ENCODE measurements around the gene SSUH2.
"Not testable (repeated sequence)": the region's sequence is repeated elsewhere in the genome, so short reads cannot be mapped to it uniquely, and the experiment has no call there.

SSUH2 gene

DNA sequence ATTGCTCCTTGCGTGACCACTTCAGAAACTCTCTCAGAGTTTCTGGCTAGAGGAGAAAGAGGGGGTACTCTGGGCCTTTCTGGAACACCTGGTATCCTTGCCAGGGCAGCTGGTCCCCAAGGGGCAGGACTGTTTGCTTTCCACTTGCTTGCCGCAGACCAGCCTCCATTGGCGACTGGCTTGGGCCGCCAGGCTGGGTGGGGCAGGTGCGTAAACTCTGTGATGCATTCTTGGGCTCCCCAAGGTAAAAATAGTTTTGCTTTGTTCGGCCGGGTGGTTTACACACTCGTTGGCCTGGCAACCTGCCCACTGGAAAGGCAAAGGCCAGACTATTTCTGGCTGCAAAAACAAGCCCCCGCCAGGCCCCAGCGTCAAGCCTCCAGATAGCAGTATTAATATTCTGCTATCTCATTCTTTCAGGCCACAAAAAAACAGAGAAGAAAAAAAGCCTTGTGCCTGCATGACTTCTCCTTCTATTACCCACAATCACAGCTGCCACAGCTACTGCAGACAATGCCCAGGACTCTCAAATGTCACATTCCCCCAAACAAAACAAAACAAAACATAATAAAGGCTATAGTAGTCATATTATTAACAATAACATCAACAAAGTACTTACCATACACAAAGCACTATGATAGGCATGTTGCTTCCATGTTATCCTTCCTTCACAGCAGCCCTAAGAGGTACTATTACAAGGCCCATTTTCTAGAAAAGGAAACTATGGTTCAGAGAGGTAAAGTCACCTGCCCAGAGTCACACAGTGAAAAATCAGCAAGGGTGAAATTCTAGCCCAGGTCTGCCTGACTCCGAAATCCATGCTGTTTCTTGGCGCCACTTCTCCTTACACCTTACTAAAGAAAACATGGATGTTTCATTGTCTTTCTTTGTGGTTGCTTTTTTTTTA is 14.0 kb upstream of the SSUH2 start:
- peak; percentile 8 to 64 for DNase-seq

DNA sequence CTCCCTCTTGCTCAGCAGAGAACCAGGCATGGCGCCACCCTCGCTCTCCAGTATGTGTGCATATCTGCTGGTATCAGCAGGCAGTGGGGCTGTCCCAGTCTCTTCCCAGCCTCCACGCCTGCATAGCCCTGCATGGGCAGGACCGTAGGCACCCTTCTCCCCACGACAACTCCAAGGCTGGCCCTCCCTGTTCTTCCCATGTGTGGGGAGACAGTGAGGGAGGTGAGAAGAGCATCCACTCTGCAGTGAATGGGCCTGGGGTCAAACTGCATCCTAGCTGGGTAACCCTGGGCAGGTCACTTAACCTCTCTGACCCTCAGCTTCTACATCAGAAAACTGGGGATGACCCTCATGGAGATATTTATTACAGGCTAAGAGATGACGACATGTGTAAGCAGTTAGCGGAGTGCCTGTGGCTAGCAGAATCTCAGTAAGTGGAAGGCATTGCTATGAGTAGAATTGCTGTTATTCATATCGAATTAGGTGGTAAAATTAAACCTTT is 13.3 kb upstream of the SSUH2 start:
- DNase-seq = no peak

DNA sequence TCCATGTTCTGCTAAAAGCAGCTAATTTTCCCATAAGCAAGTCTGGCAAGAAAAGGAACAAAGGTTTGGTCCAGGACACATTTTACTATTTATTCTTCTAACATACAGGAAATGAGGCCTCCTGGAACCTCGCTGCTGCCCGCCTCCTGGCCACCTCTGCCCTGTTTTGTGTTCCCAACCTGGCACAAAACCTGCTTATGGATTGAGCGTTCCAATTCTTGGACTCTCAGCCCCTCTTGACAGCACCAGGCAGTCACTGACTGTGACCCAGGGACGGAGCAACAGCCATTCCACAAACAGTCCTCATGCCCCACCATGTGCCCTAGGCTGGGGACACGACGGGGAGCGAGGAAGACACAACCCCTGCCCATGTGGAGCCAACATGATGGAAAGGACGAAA is 11.6 kb upstream of the SSUH2 start:
- no peak for DNase-seq

DNA sequence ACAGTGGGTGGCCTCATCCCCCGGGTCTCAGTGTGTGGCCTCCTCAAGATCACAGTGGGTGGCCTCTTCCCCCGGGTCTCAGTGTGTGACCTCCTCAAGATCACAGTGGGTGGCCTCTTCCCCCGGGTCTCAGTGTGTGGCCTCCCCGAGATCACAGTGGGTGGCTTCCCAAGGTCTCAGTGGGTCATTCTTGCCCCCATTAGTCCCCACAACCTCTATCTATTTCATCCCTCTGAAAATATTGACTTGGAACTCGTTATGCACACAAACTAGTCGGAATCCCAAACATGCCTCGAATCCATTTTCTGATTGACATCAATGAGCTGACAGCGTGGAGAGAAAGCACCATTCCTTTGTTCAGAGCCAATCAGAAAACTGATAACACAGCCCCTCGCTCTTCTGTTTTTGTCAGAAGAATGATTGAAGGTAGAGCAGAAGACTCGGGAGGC is 10.8 kb upstream of the SSUH2 start:
- no peak for DNase-seq

DNA sequence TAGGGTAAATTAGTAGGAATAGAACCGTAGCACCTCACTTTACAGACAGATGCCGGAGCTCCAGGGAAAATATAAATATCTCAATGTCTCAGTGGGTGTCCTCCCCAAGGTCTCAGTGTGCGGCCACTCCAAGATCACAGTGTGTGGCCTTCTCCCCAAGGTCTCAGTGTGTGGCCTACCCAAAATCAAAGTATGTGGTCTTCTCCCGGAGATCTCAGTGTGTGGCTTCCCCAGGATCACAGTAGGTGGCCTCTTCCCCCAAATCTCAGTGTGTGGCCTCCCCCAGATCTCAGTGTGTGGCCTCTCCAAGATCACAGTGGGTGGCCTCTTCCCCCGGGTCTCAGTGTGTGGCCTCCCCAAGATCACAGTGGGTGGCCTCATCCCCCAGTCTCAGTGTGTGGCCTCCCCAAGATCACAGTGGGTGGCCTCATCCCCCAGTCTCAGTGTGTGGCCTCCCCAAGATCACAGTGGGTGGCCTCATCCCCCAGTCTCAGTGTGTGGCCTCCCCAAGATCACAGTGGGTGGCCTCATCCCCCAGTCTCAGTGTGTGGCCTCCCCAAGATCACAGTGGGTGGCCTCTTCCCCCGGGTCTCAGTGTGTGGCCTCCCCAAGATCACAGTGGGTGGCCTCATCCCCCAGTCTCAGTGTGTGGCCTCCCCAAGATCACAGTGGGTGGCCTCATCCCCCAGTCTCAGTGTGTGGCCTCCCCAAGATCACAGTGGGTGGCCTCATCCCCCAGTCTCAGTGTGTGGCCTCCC is 10.2 kb upstream of the SSUH2 start:
- DNase-seq = not testable (repeated sequence)

- no peak for DNase-seq
Observed at GRCh38 chr3:8653800-8654408, 9.3 kb upstream of the SSUH2 start.

DNA sequence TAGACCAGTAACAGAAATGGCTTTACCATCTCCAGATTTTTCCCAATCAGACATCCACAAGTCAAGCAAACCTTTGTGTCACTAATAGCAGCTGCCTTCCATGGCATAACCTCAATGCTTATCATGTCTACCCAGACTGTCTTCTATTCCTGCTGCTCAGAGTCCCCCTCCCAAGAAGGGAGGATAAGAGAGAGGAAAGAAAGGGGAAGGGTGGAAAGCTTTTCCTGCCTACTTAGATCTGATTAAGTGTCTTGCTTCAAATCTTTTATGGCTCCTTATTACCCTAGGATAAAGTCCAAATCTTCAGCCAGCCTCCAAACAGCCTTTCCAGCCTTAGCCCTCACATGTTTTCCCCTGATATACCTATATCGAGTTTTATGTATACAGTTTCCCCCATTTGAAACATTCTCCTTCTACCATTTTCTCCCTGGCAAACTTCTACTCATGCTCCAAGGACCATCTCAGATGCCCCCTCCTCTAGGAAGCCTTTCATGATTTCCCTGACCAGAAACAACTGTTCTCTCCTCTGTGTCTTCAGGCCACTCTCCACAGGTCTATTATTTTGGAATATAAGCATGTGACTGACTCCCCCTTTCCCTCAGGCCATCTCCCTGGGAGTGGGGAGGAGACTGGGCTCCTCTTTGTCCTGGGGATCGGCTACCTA is 7.9 kb upstream of the SSUH2 start:
- no peak for DNase-seq

DNA sequence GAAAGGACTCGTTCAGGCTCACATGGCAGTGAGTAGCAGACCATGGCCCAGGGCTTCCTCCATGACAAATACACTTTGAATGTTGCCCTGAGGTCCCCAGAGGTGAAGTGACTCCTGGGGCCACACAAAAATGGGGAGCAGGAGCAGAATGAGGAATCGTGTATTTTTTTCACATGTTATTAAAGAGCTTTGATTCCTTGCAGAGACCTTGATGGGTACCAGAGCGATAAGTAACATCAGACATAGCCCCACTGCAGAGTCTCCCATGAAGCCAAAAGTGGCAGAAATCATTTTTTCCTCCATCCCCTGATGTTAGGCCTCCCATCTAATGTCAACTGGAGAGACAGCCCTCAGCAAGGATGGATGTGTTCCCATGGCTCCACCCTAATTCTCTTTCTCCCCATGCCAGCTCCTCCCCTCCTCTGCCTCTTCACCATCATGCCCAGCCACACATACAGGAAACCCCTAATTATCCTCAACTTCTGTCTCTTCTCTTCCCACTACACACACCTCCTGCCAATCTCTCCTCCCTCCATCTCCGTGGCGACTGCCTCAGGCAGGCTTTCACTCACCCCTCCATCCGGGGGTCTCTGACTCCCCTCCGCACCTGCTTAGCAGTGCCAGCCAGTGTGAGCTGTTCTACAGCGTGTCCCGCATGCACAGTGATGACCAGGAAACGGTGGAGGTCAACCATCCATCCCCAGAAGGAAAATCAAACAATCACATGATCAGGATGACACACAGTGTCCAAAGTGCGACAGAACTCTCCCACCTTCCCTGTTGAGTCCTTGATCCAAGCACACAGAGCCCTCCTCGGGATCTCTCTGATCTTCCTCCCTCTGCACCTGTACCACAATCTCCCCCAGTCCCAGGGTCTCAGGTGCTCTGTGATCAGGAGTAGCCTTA is 7.1 kb upstream of the SSUH2 start:
- DNase-seq = no peak

DNA sequence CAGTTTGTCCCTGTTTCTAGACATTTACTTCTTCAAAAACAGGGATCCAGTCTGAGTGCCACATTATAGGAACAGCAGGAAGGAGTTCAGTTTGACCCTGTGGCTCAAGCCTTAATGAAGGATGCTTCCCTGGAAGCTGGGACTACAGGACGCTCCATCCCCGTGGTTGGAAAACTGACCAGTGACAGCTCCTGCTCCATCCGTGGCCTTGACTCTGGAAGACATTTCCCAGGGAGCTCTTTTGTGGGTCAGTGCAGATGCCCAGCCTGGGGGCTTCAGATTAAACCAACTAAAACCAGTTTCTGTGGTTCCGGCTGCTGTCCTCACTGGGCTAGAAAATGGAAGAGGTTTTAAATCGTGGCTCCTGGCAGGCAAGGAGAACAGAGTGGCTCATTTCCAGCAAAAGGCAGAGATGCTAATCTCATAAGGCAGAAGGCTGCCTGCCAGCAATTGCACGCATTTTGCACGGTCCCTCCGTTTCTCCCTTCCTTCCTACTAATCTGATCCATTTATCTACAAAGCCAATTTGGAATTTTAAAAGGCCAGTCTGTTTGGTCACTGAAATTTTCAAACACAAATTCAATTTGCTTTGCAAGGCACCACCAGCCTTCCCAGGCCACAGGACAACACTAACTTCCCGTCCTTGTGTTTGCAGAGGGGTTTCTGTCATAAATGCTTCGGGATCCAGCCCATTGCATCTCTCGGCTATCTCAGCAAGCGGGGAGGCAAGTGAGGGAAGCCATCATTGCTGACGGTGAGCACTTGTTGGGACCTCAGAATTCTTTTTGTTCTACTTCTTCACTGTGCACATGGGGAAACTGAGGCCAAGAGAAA is 6.2 kb upstream of the SSUH2 start:
- no peak for DNase-seq

DNA sequence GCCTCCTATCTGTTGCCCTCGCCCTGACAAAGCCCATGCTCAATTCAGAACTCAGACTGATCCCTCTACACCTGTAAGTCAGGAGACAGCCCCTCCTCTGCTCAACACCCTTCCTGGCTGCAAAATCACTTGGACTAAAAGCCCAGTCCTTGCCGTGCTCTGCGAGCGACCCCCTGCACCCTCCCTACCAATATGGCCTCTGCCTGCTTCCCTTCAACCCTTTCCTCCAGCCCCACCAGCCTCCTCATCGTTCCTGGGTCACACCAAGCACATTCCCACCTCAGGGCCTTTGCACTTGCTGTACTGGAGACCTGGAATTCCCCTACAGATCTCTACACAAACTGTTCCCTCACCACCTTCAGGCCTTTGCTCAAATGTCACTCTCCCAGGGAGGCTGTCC is 5.2 kb upstream of the SSUH2 start:
- no peak for DNase-seq

DNA sequence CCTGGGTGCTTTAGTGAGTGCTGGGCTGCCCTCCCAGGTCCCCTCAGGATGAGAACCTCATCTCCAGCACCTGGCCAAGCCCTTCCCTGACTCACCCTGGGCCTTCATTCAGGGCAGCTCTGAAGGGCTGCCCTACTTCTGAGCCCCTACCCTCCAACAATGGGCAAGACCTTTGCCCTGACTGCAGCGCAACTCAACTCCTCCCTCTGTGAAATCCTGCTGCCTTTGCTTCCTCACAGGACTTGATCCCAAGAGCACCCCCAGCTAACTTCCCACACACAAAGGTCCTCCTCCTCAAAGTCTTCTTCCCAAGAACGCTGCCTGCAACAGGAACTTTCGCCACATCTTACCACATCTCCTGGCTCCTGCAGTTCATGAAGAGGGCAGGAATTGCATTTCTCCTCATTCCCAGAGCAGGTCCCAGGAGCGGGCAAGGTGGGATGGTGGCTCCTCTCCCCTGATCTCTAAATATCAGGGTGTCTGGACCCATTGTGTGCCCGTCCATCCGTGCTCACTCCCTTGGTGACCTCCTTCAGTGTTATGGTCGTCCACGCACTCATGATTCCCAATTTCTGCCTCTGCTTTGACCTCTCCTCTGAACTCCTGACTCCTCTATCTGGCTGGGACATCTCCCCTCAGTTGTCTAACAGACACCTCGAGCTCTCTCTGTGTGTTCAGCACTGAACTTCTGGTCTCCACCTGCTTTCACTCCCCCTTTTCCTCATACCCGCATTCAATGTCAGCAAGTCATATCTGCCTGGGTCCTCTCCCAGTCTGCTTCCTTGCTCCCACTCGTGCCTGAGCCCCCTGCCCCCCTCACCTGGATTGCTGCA is 4.5 kb upstream of the SSUH2 start:
- DNase-seq = no peak

DNA sequence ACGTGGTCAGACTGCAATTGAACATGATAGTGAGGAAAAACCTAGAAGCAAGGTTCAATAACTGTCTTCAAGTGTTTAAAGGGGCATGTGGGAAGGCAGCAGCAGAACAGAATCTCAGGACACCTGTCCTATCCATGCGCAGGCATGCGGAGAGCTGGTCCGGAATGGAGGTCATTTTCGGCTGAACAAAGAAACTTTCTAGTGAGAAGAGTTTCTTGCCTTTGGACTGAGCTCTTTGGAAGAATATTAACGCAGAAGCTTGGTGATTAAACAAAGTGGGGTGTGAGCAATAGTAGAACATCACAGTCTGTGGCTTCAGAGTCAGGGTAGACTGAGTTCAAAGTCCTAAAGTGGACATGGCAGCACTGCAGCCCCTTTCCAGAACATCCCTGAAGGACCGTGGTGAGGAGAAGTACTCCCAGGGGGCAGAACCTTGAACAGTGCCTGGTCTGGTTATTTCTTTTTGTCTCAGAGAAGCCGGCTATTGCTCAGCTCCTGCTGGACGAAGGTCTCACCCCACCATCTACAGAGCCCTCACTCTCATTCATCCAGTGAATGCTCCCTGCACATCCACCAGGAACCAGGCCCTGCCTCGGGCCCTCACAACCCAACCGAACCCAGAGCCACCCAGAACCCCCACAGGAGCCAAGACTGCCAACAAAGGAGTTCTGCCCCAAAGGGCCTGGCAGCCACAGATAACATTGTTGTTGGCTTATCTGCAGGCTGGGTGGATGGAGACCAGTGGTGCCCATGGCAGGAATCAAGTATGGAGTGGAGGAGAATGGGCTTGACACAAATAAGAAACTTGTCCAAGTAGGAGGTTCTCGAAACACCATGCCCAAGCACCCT is 2.8 kb upstream of the SSUH2 start:
- DNase-seq = no peak

DNA sequence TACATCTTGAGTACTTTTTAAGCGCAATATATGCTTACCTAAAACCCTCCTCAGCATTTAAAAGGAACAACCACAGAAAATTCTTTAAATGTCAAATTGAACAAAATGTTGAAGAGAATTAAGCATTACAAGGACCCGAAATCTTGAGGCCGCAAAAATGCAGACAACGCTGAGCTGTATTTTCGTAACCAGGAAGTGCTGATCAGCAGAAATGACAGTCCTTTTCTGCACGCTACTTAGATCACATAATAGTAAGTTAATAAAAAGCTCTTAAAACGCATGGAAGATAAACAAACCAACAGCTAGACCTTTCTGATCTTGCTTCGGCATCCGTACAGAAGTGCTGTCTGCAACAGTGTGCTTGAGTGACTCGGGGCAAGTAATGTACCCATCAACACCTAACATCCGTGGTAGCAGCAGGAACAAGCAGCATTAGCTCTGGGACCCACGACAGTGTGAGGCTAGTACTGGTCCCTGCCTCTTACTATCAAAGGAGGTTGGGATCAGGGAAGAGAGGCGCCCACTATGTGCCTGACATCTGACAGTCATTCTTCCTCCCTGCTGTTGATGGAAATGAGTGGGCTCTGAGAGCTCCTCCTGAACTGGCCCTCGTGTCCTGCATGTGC is 1.8 kb upstream of the SSUH2 start:
- DNase-seq = no peak

GRCh38 chr3:8645712-8646111 is 1.1 kb upstream of the SSUH2 start:
- no peak for DNase-seq

DNA sequence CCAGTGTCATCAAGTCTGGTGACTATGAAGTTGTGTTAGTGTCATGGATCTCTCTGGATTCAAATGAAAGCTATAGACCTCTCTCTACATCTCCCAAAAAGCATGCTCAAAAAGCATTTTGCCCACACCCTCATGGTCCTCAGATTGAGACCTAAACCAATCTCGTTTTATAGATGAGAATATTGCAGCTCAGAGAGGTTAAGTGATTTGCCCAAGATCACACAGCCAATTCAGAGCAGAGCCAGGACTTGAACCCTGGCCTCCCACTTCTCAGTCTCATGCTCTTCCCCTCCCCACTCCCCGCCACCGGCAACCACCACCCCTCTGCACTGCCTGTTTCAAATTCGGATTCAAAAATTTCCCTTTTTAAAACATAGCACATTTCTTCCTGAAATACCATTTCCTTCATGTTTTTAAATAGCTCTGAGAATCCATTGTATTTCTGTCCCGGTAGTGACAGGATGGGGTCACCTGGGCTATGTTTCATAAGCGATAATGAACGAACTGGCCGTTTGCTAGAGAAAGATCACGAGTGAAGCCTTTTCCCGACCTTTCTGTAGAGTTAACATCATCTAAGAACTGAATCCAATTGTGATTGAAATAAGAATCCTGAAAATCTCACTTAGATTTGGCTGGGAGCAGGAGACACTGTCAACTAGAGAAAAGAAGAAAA is 769 bp downstream of the SSUH2 start:
- DNase-seq = no peak

DNA sequence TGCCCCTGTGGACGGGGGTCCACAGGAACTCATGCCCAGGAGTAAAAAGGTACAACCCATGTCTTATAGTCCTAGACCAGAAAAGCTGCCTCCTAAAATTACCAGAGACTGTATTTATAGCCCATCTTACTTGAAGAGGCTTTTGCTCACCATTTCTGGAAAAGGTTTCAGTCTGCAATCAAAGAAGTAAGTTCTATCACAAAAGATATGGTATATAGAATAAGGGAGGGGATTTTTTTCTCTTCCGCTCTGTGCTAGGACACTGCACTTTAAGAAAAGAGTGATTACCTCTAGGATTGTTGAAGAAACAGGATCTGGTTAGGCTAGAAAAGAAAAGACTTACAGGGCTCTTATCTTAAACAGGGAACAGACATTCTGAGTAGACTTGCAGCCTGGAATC is 2.6 kb downstream of the SSUH2 start:
- DNase-seq = no peak

- no peak for DNase-seq
Observed at GRCh38 chr3:8641472-8641871, 3.1 kb downstream of the SSUH2 start.

DNA sequence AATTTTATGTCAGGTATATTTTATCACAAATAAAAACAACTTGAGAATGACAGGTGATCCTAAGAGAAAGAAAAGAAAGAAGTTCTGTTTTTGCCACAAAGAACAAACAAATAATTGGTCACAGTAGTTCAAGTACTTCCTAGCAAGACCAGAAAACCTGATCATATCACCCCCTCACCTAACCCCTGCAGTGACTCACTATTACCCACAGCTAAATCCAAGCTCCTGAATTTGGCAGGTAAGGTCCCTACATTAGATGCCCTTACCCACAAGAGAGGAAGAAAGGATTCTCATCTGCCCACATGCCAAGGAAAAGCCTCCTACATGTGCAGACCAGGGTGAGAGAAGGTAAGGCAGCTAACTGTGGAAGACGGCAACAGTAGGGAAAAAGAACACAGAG is 4.4 kb downstream of the SSUH2 start:
- no peak for DNase-seq
